ENCODE data around the gene HHATL. TPM values are rescaled to one million over a fixed set of nuclear protein-coding genes. Genes with fewer than 3 reads are reported as not detected.

HHATL gene
- total RNA-seq, 3 donors from 2014 or later (not counting 1 experiment from before 2014, with no cell fraction given) = not detected

- Histone ChIP-seq H3K9me3 (ENCODE audit: control insufficient read depth, insufficient read depth, low read length) (no peaks in the 10 kb centered on the region), H3K27ac (ENCODE audit: low read length) (no peak overlapping the region), H3K4me1 (ENCODE audit: control insufficient read depth, insufficient read depth, low read length) (no peaks in the 10 kb centered on the region), H3K27me3 (ENCODE audit: control insufficient read depth, insufficient read depth, low read length) (no peaks in the 10 kb centered on the region), H3K4me3 (ENCODE audit: low read length) (no peak overlapping the region), H3K36me3 (ENCODE audit: control insufficient read depth, insufficient read depth, low read length) (no peaks in the 10 kb centered on the region)
- peaks cover 21 to 26% of the 10 kb centered on the region in 2 donors for H3K27me3 Mint-ChIP-seq (ENCODE audit: low read depth in 2 of 2)
- H3K9me3 Mint-ChIP-seq = peaks cover 4 to 5% of the 10 kb centered on the region in 2 donors
- H3K4me1 Mint-ChIP-seq = peaks cover 0 to 2% of the 10 kb centered on the region in 2 donors
- intact Hi-C loops (cut with micrococcal nuclease) = no loop called here
- no peak for TF ChIP-seq CTCF (IDR thresholded peaks at IDR 0.05)
- ATAC-seq = no peak
- 95% methylated on average over 4 of the region's 4 CpGs for WGBS (ENCODE audit: insufficient coverage)
- peaks cover 8% of the 10 kb centered on the region for H3K36me3 Mint-ChIP-seq
- DNase-seq = no peak
- no peak overlapping the region for H3K27ac Mint-ChIP-seq
- H3K4me3 Mint-ChIP-seq = no peak overlapping the region
Observed at GRCh38 chr3:42680806-42681205, 21.8 kb downstream of the HHATL start.

GRCh38 chr3:42680271-42680670 lies 22.3 kb downstream of the HHATL start:
- no peak for DNase-seq
- no peaks in the 10 kb centered on the region for H3K4me1 Mint-ChIP-seq

GRCh38 chr3:42678447-42678846 lies 24.2 kb downstream of the HHATL start:
- H3K27me3 ChIP-seq (ENCODE audit: control insufficient read depth, insufficient read depth, low read length) = no peaks in the 10 kb centered on the region
- H3K36me3 ChIP-seq (ENCODE audit: control insufficient read depth, insufficient read depth, low read length) = no peaks in the 10 kb centered on the region
- H3K4me3 Mint-ChIP-seq = no peak overlapping the region
- no peak overlapping the region for H3K27ac Mint-ChIP-seq
- no peak overlapping the region for H3K4me3 ChIP-seq (ENCODE audit: low read length)
- H3K27me3 Mint-ChIP-seq (ENCODE audit: low read depth in 2 of 2) = peaks cover 24 to 26% of the 10 kb centered on the region in 2 donors
- peaks cover 4 to 5% of the 10 kb centered on the region in 2 donors for H3K9me3 Mint-ChIP-seq
- no peak for TF ChIP-seq CTCF (IDR thresholded peaks at IDR 0.05)
- 75% methylated on average over 2 of the region's 2 CpGs for WGBS (ENCODE audit: insufficient coverage)
- H3K36me3 Mint-ChIP-seq = peaks cover 8% of the 10 kb centered on the region
- H3K4me1 Mint-ChIP-seq = no peaks in the 10 kb centered on the region
- H3K4me1 ChIP-seq (ENCODE audit: control insufficient read depth, insufficient read depth, low read length) = no peaks in the 10 kb centered on the region
- no peak overlapping the region for H3K27ac ChIP-seq (ENCODE audit: low read length)
- intact Hi-C loops (cut with micrococcal nuclease) = no loop called here
- ATAC-seq (no peak), DNase-seq (no peak)
- H3K9me3 ChIP-seq (ENCODE audit: control insufficient read depth, insufficient read depth, low read length) = no peaks in the 10 kb centered on the region

More at GRCh38 chr3:42680271-42680670, 22.3 kb downstream of the HHATL start:
- TF ChIP-seq CTCF (IDR thresholded peaks at IDR 0.05) = no peak
- Mint-ChIP-seq H3K4me3 (no peak overlapping the region), H3K27ac (no peak overlapping the region), H3K9me3 (peaks cover 4 to 5% of the 10 kb centered on the region in 2 donors), H3K36me3 (peaks cover 8% of the 10 kb centered on the region), H3K27me3 (ENCODE audit: low read depth in 2 of 2) (peaks cover 22 to 26% of the 10 kb centered on the region in 2 donors)
- no peak overlapping the region for H3K27ac ChIP-seq (ENCODE audit: low read length)
- intact Hi-C loops (cut with micrococcal nuclease) = no loop called here
- H3K27me3 ChIP-seq (ENCODE audit: control insufficient read depth, insufficient read depth, low read length) = no peaks in the 10 kb centered on the region
- no peak for ATAC-seq
- H3K4me1 ChIP-seq (ENCODE audit: control insufficient read depth, insufficient read depth, low read length) = no peaks in the 10 kb centered on the region
- H3K4me3 ChIP-seq (ENCODE audit: low read length) = no peak overlapping the region
- 86% methylated on average over 1 of the region's 1 CpG for WGBS (ENCODE audit: insufficient coverage)
- no peaks in the 10 kb centered on the region for H3K36me3 ChIP-seq (ENCODE audit: control insufficient read depth, insufficient read depth, low read length)
- no peaks in the 10 kb centered on the region for H3K9me3 ChIP-seq (ENCODE audit: control insufficient read depth, insufficient read depth, low read length)

- no peaks in the 10 kb centered on the region for H3K4me1 Mint-ChIP-seq
- DNase-seq (no peak), ATAC-seq (no peak)
- H3K27ac ChIP-seq (ENCODE audit: low read length) = no peak overlapping the region
- no peaks in the 10 kb centered on the region for H3K36me3 ChIP-seq (ENCODE audit: control insufficient read depth, insufficient read depth, low read length)
- no peak overlapping the region for H3K27ac Mint-ChIP-seq
- 84% methylated on average over 2 of the region's 2 CpGs for WGBS (ENCODE audit: insufficient coverage)
- H3K4me1 ChIP-seq (ENCODE audit: control insufficient read depth, insufficient read depth, low read length) = no peaks in the 10 kb centered on the region
- H3K27me3 ChIP-seq (ENCODE audit: control insufficient read depth, insufficient read depth, low read length) = no peaks in the 10 kb centered on the region
- TF ChIP-seq CTCF (IDR thresholded peaks at IDR 0.05) = no peak
- no peak overlapping the region for H3K4me3 Mint-ChIP-seq
- H3K4me3 ChIP-seq (ENCODE audit: low read length) = no peak overlapping the region
- no peaks in the 10 kb centered on the region for H3K9me3 ChIP-seq (ENCODE audit: control insufficient read depth, insufficient read depth, low read length)
- intact Hi-C loops (cut with micrococcal nuclease) = no loop called here
- H3K27me3 Mint-ChIP-seq (ENCODE audit: low read depth in 2 of 2) = peaks cover 19 to 20% of the 10 kb centered on the region in 2 donors
- H3K36me3 Mint-ChIP-seq = peaks cover 8% of the 10 kb centered on the region
- peaks cover 4 to 5% of the 10 kb centered on the region in 2 donors for H3K9me3 Mint-ChIP-seq
Observed at GRCh38 chr3:42675909-42676308, 26.7 kb downstream of the HHATL start.
